B cell (primary cell): ENCODE results near the gene HTR4. TPM values are rescaled to one million over a fixed set of nuclear protein-coding genes. Genes with fewer than 3 reads are reported as not detected.
A peak's percentile ranks its signal among the peaks of the same experiment; 100 is the strongest.

ENCODE experiments used
- ATAC-seq: fragments of 200-7000 bp; cut with Tn5 transposase; one replicate; pipeline ENCODE4 v1.10.0; 2021; ENCODE audit warnings: low read depth, mild to moderate bottlenecking, moderate number of reproducible peaks, moderate library complexity
- CTCF ChIA-PET: fragments of 350-600 bp; sonication (Branson Sonifier 250); formaldehyde crosslinking; loops from one replicate; lab custom pipeline; 2021; ENCODE audit warnings: antibody characterized with exemption, inconsistent platforms; lab: Charles Lee
- POLR2A ChIA-PET: fragments of 350-600 bp; sonication (Branson Sonifier 250); formaldehyde crosslinking; loops from one replicate; lab custom pipeline; 2021; ENCODE audit warnings: antibody characterized with exemption; lab: Charles Lee
- DNase-seq: peaks from one replicate; pipeline ENCODE4 v3.0.0; 2013
- H2AFZ ChIP-seq: 2 replicates; pipeline ENCODE4 v1.6.1; 2012; ENCODE audit warnings: mild to moderate bottlenecking, low read depth, low read length; ENCODE audit not compliant: insufficient read depth, poor library complexity, severe bottlenecking
- H3K27ac ChIP-seq, 2 donors: 1 replicate in 1 of 2; 2 replicates in 1 of 2; pipeline ENCODE4 v1.5.1; 2012 to 2013; ENCODE audit warnings: low read length in 2 of 2, mild to moderate bottlenecking in 2 of 2, moderate library complexity in 1 of 2
- H3K27me3 ChIP-seq, 4 experiments: fragments of 200-600 bp in 1 of 4; sonication (generic) in 1 of 4; replicated peaks in 1 of 4; 1 replicate in 2 of 4; 2 replicates in 2 of 4; pipeline versions ENCODE4 v1.6.1 to v1.7.0; 2013 to 2016; ENCODE audit warnings: low read length in 3 of 4, mild to moderate bottlenecking in 2 of 4, mixed read lengths in 1 of 4, moderate library complexity in 1 of 4; ENCODE audit not compliant: insufficient read depth in 4 of 4, control insufficient read depth in 3 of 4; ENCODE audit errors: control extremely low read depth in 1 of 4
- H3K36me3 ChIP-seq, 2 experiments: replicated peaks in 1 of 2; 1 replicate in 1 of 2; 2 replicates in 1 of 2; pipeline versions ENCODE4 v1.6.1 to v1.7.1; 2013; ENCODE audit warnings: low read length in 1 of 2; ENCODE audit not compliant: insufficient read depth in 2 of 2, control insufficient read depth in 1 of 2; ENCODE audit errors: control extremely low read depth in 1 of 2, extremely low read depth in 1 of 2
- H3K4me1 ChIP-seq, 2 donors: fragments of 200-600 bp in 1 of 2; sonication (generic) in 1 of 2; 1 replicate in 1 of 2; 2 replicates in 1 of 2; pipeline versions ENCODE4 v1.5.1 to v1.6.1; 2013 to 2017; ENCODE audit warnings: low read length in 2 of 2; ENCODE audit not compliant: control insufficient read depth in 2 of 2, insufficient read depth in 2 of 2
- H3K4me2 ChIP-seq: replicated peaks from 2 replicates; pipeline ENCODE3; 2012; ENCODE audit warnings: mild to moderate bottlenecking, low read depth, low read length; ENCODE audit not compliant: poor library complexity, severe bottlenecking
- H3K4me3 ChIP-seq, 5 experiments: fragments of 200-600 bp in 1 of 5; sonication (generic) in 1 of 5; 1 replicate in 3 of 5; 2 replicates in 2 of 5; pipeline versions ENCODE4 v1.5.1 to v1.7.0; 2011 to 2016; ENCODE audit warnings: low read length in 4 of 5, mild to moderate bottlenecking in 4 of 5, low read depth in 2 of 5, control low read depth in 1 of 5, moderate library complexity in 1 of 5; ENCODE audit not compliant: insufficient read depth in 1 of 5; ENCODE audit errors: control extremely low read depth in 1 of 5, extremely low read depth in 1 of 5
- H3K79me2 ChIP-seq: fragments of 200-600 bp; sonication (generic); one replicate; pipeline ENCODE4 v1.6.0; 2016; ENCODE audit warnings: low read length; ENCODE audit not compliant: control insufficient read depth, insufficient read depth
- H3K9ac ChIP-seq: fragments of 200-600 bp; sonication (generic); 2 replicates; pipeline ENCODE4 v1.6.1; 2017; ENCODE audit warnings: mild to moderate bottlenecking, low read length, moderate library complexity
- H3K9me3 ChIP-seq, 3 donors: one replicate each; pipeline versions ENCODE4 v1.6.1 to v1.7.1; 2013; ENCODE audit warnings: low read length in 2 of 3; ENCODE audit not compliant: control insufficient read depth in 2 of 3, insufficient read depth in 1 of 3; ENCODE audit errors: control extremely low read depth in 1 of 3
- H4K20me1 ChIP-seq: 2 replicates; pipeline ENCODE4 v1.6.0; 2012; ENCODE audit warnings: mild to moderate bottlenecking, low read length; ENCODE audit not compliant: insufficient read depth, control insufficient read depth, poor library complexity, severe bottlenecking
- H3K27ac Mint-ChIP-seq: one replicate; pipeline ENCODE4 v1.8.0; 2021; ENCODE audit warnings: mixed read lengths
- H3K27me3 Mint-ChIP-seq: one replicate; pipeline ENCODE4 v1.8.0; 2021; ENCODE audit warnings: mixed read lengths
- H3K4me1 Mint-ChIP-seq: one replicate; pipeline ENCODE4 v1.8.0; 2021; ENCODE audit warnings: mixed read lengths
- H3K4me3 Mint-ChIP-seq: one replicate; pipeline ENCODE4 v1.8.0; 2021; ENCODE audit warnings: mixed read lengths
- H3K9me3 Mint-ChIP-seq: one replicate; pipeline ENCODE4 v1.8.0; 2022; ENCODE audit warnings: mixed read lengths; ENCODE audit not compliant: insufficient read depth
- CTCF ChIP-seq: fragments of 200-600 bp; IDR thresholded peaks from one replicate; pipeline ENCODE4 v1.8.0; 2022; ENCODE audit warnings: antibody characterized with exemption, mild to moderate bottlenecking
- EZH2 ChIP-seq: IDR thresholded peaks from 2 replicates; pipeline ENCODE4 v1.6.1; 2012; ENCODE audit warnings: borderline replicate concordance, low read depth, mild to moderate bottlenecking, moderate library complexity, low read length; ENCODE audit not compliant: insufficient read depth, poor library complexity, severe bottlenecking
- WGBS: methylation state at CpG from one replicate; pipeline ENCODE4 v1.1.5; 2013; ENCODE audit warnings: missing lambda C conversion rate; ENCODE audit not compliant: insufficient coverage; 5-methylcytosine and 5-hydroxymethylcytosine counted together
- intact Hi-C: fragments of 100-400 bp; cut with micrococcal nuclease; formaldehyde crosslinking; loops from one replicate; pipeline ENCODE4 v1.10.0; 2022
- polyA plus RNA-seq: library from polyadenylated mRNA; depleted of rRNA; stranded (reverse); fragments of >200 nt; gene quantifications from 2 replicates; pipeline ENCODE4 v1.2.3, GENCODE V29; 2012
- total RNA-seq, 2 donors: library from RNA; stranded (reverse); fragments of 120-200 nt in 1 of 2; gene quantifications; 1 replicate in 1 of 2; 2 replicates in 1 of 2; pipeline versions ENCODE4 v1.2.3 to v1.2.4, GENCODE V29; 2013 to 2022

The HTR4 gene
- total and polyA plus RNA-seq, 2 donors (not counting 1 experiment from before 2014, with no cell fraction given): not detected

- H3K4me3 ChIP-seq: no peak overlapping the region
- Mint-ChIP-seq H3K9me3 (no peaks in the 10 kb centered on the region), H3K4me1 (peaks cover 3% of the 10 kb centered on the region), H3K27ac (no peak overlapping the region), H3K27me3 (peaks cover 38% of the 10 kb centered on the region), H3K4me3 (no peak overlapping the region)
- no peaks in the 10 kb centered on the region for H4K20me1 ChIP-seq
- intact Hi-C loops: no loop called here
- H3K36me3 ChIP-seq: no peaks in the 10 kb centered on the region
- peaks cover 0 to 12% (median 7%) of the 10 kb centered on the region in 4 experiments for H3K27me3 ChIP-seq
- DNase-seq: peak; percentile 3
- 66% methylated on average over 7 of the region's 7 CpGs for WGBS
- H3K4me2 ChIP-seq: no peak overlapping the region
- peaks cover 0 to 5% of the 10 kb centered on the region in 2 donors for H3K4me1 ChIP-seq
- H3K79me2 ChIP-seq: no peaks in the 10 kb centered on the region
- no peak overlapping the region for H3K9ac ChIP-seq
- no peak for ATAC-seq
- ChIA-PET CTCF (interaction anchor here (0.8 to 1.2 kb wide), 3 partner anchors 12 to 303 kb away, joined by 3 read pairs; no protein-coding TSS in a partner anchor), POLR2A (no interaction called here)
- no peak for TF ChIP-seq EZH2
- TF ChIP-seq CTCF: no peak
- no peaks in the 10 kb centered on the region for H3K9me3 ChIP-seq
- no peak overlapping the region for H3K27ac ChIP-seq
- H2AFZ ChIP-seq: peak overlapping the region; percentile 13
These were observed 172.1 kb downstream of the HTR4 start for GRCh38 chr5:148482196-148482595.

GRCh38 chr5:148477429-148477828 is 176.9 kb downstream of the HTR4 start:
- Histone ChIP-seq H3K27ac (no peak overlapping the region), H3K4me2 (no peak overlapping the region), H2AFZ (no peak overlapping the region), H3K9me3 (no peaks in the 10 kb centered on the region), H3K79me2 (no peaks in the 10 kb centered on the region), H3K27me3 (peaks cover 0 to 2% (median 0%) of the 10 kb centered on the region in 4 experiments), H3K4me3 (no peak overlapping the region), H3K9ac (no peak overlapping the region), H4K20me1 (no peaks in the 10 kb centered on the region), H3K4me1 (no peaks in the 10 kb centered on the region), H3K36me3 (no peaks in the 10 kb centered on the region)
- no peaks in the 10 kb centered on the region for H3K9me3 Mint-ChIP-seq
- ATAC-seq (no peak), DNase-seq (no peak)
- CTCF ChIA-PET: no interaction called here
- H3K4me1 Mint-ChIP-seq: peaks cover under 1% of the 10 kb centered on the region
- TF ChIP-seq EZH2 (no peak), CTCF (no peak)
- POLR2A ChIA-PET: no interaction called here
- H3K4me3 Mint-ChIP-seq: no peak overlapping the region
- intact Hi-C loops: no loop called here
- H3K27me3 Mint-ChIP-seq: peaks cover 17% of the 10 kb centered on the region
- WGBS: 83% methylated on average over 2 of the region's 3 CpGs
- H3K27ac Mint-ChIP-seq: no peak overlapping the region
